ENCODE measurements around the gene SHROOM3. TPM values are rescaled to one million over a fixed set of nuclear protein-coding genes. Genes with fewer than 3 reads are reported as not detected.

Gene SHROOM3
- total RNA-seq, 1 donor from 2014 or later, result 62.0 TPM

GRCh38 chr4:76484654-76485053 is 49.6 kb downstream of the SHROOM3 start:
- no peak overlapping the region for H3K27ac ChIP-seq
- H3K9me3 ChIP-seq, result no peaks in the 10 kb centered on the region
- H3K4me1 ChIP-seq, result no peaks in the 10 kb centered on the region
- ATAC-seq (no peak), DNase-seq (no peak)
- intact Hi-C loops (cut with DNase I), result no loop called here
- no peak overlapping the region for H3K4me3 ChIP-seq
- TF ChIP-seq, protein P1, sequence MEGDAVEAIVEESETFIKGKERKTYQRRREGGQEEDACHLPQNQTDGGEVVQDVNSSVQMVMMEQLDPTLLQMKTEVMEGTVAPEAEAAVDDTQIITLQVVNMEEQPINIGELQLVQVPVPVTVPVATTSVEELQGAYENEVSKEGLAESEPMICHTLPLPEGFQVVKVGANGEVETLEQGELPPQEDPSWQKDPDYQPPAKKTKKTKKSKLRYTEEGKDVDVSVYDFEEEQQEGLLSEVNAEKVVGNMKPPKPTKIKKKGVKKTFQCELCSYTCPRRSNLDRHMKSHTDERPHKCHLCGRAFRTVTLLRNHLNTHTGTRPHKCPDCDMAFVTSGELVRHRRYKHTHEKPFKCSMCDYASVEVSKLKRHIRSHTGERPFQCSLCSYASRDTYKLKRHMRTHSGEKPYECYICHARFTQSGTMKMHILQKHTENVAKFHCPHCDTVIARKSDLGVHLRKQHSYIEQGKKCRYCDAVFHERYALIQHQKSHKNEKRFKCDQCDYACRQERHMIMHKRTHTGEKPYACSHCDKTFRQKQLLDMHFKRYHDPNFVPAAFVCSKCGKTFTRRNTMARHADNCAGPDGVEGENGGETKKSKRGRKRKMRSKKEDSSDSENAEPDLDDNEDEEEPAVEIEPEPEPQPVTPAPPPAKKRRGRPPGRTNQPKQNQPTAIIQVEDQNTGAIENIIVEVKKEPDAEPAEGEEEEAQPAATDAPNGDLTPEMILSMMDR (IDR thresholded peaks at IDR 0.05), result no peak
- H3K27me3 ChIP-seq (ENCODE audit: low read depth), result no peaks in the 10 kb centered on the region
- H3K36me3 ChIP-seq, result no peaks in the 10 kb centered on the region

DNA sequence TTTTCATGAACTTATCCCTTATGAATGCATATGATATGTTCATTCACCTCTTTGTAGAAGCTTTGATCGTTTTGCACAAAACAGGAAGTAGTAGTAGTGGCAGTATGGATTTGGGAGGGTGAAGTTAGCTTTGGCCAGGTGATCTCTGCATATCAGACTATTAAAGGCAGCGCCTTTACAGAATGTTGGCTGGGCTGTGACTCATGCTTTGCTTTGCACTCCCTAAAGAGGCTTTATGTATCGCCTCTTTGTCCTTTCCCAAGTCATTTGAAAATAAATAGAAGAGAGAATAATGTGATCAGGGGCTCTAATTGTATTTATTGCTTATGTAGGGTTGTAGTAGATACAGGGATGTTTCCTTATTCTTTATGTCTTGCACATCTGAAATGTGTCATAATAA is 50.4 kb downstream of the SHROOM3 start:
- Histone ChIP-seq H3K4me3 (no peak overlapping the region), H3K9me3 (no peaks in the 10 kb centered on the region), H3K4me1 (no peaks in the 10 kb centered on the region), H3K27ac (no peak overlapping the region), H3K36me3 (no peaks in the 10 kb centered on the region), H3K27me3 (ENCODE audit: low read depth) (no peaks in the 10 kb centered on the region)
- ATAC-seq, result no peak
- DNase-seq, result no peak
- TF ChIP-seq, protein P1 (IDR thresholded peaks at IDR 0.05), result no peak
- intact Hi-C loops (cut with DNase I), result no loop called here

GRCh38 chr4:76486588-76487276 is 51.7 kb downstream of the SHROOM3 start:
- Histone ChIP-seq H3K4me1 (no peaks in the 10 kb centered on the region), H3K9me3 (no peaks in the 10 kb centered on the region), H3K27ac (no peak overlapping the region), H3K4me3 (no peak overlapping the region), H3K36me3 (no peaks in the 10 kb centered on the region), H3K27me3 (ENCODE audit: low read depth) (no peaks in the 10 kb centered on the region)
- DNase-seq, result no peak
- intact Hi-C loops (cut with DNase I), result no loop called here
- TF ChIP-seq, protein P1 (IDR thresholded peaks at IDR 0.05), result no peak
- no peak for ATAC-seq

DNA sequence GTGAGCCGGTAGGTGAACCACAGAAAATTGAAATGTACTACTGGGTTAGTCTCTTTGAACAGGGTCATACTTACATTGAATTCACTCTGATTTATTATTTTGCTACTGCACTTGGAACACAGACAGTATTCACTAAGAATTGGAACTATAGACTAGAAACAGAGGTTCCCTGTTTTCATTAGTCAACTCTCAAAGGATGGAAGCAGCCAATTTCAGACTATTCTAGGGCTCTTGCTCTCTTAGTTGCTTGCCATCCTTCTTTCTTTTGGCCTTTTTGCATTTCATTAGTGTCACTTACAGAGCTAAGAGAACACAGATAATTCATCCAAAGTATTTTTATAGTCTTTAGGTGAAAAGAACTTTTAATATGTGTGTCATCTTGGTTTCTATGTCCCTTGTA is 52.6 kb downstream of the SHROOM3 start:
- TF ChIP-seq, protein P1 (IDR thresholded peaks at IDR 0.05), result no peak
- intact Hi-C loops (cut with DNase I), result no loop called here
- Histone ChIP-seq H3K36me3 (no peaks in the 10 kb centered on the region), H3K4me3 (no peak overlapping the region), H3K4me1 (no peaks in the 10 kb centered on the region), H3K9me3 (no peaks in the 10 kb centered on the region), H3K27me3 (ENCODE audit: low read depth) (no peaks in the 10 kb centered on the region), H3K27ac (no peak overlapping the region)
- no peak for ATAC-seq
- no peak for DNase-seq

- no peak for ATAC-seq
- H3K27me3 ChIP-seq (ENCODE audit: low read depth), result no peaks in the 10 kb centered on the region
- no peaks in the 10 kb centered on the region for H3K36me3 ChIP-seq
- H3K4me1 ChIP-seq, result no peaks in the 10 kb centered on the region
- no peak overlapping the region for H3K27ac ChIP-seq
- H3K9me3 ChIP-seq, result no peaks in the 10 kb centered on the region
- no peak overlapping the region for H3K4me3 ChIP-seq
- no peak for DNase-seq
- TF ChIP-seq, protein P1 (IDR thresholded peaks at IDR 0.05), result no peak
- intact Hi-C loops (cut with DNase I), result no loop called here
Measured at GRCh38 chr4:76488455-76488854, 53.4 kb downstream of the SHROOM3 start.
